Activated CD4-positive, alpha-beta T cell treated with anti-CD3 and anti-CD28 coated beads, Interleukin-2, amount 50 U/mL, for 24 hours (primary cell): ENCODE measurements around the gene KRTAP3-3.
"Not testable (repeated sequence)": the region's sequence is repeated elsewhere in the genome, so short reads cannot be mapped to it uniquely, and the experiment has no call there.

Experiments
- DNase-seq, 2 donors: peaks; one replicate each; pipeline ENCODE4 v3.0.0-alpha.2; 2020; ENCODE audit warnings: low read depth in 1 of 2, low spot score in 1 of 2

The KRTAP3-3 gene

GRCh38 chr17:41008811-41009210, 14.8 kb upstream of the KRTAP3-3 start, which contains the start of gene KRTAP3-1:
Gene KRTAP3-1 (minus strand): TSS chr17:41009128. CDS start chr17:41009074, 54 bp downstream.
- no peak for DNase-seq

DNA sequence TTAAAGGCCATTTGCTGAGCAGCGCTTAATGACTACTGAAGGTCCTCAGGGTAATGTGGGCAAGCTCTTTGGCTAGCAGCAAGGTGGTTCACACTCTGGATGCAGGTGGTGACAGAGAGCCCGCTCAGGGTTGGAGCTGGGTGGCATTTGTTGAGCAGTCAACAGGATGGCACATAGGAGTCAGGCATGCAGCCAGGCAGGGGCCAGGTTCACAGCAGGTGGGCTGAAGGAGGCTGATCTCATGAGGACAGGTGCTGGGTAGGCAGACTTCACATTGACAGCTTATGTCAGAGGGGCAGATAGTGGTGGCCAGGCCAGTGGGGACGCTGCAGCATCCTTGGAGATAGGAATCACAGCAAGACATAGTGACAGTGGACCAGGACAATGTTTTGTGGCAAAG, 10.4 kb upstream of the KRTAP3-3 start:
- no peak for DNase-seq

DNA sequence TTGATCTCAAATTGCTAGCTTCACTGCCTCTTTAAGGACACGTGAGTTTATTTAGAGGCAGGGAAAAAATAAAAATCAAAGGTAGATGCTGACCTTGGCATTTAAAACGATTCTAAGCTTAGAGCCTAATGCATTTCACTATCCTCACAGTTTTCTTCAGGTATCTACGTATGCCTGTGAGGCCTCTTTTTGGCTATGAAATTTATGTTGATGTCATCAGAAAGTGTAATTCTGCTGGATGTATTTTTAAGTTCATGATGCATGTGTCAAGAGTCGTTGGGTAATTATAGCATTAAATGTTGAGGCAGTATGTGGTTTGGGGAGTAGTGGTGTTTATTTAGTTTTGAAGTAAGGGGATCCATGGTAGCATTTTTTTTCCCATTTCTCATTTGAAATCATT, 10.0 kb upstream of the KRTAP3-3 start:
- no peak for DNase-seq

DNA sequence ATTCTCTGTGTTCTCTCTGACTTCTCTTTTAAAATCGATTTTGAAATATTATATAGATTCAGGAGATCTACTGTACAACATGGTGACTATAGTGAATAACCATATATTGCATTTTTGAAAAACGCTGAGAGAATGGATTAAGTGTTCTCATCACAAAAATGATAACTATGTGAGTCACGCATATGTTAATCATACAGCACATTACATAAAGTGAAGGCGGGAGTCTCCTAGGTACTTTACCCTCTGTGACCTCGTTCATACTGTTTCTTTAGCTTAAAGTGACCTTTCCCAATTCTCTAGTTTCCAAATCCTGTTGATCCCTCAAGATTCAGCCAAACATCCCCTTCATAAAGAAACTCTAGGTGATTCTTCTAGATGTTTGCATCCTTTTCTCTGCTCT, 8.8 kb upstream of the KRTAP3-3 start:
- DNase-seq: no peak

DNA sequence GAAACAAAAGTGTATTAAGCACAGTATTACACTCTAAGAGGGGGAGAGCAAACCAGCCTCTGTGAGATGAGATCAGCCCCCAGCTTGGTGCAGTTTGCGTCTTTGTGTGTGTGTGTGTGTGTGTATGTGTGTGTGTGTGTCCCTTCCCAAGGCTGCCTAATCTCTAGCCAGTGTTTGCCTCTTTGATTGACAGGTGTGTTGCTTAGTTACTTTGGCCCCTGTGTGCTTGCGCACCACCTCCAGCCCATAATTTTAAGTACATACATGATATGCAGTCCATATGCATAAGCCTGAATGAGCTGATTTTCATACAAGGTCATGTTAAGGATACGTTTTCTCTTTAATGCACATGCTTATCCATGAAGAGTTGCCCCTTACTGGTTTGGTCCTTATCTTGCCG, 7.8 kb upstream of the KRTAP3-3 start:
- DNase-seq: no peak

GRCh38 chr17:40999563-40999962, 5.6 kb upstream of the KRTAP3-3 start, which contains the start of gene KRTAP3-2:
Gene KRTAP3-2 (minus strand): TSS chr17:40999906. CDS start chr17:40999853, 53 bp downstream.
- DNase-seq: not testable (repeated sequence)

- DNase-seq: no peak
Measured at GRCh38 chr17:40997361-40997760, 3.4 kb upstream of the KRTAP3-3 start.

DNA sequence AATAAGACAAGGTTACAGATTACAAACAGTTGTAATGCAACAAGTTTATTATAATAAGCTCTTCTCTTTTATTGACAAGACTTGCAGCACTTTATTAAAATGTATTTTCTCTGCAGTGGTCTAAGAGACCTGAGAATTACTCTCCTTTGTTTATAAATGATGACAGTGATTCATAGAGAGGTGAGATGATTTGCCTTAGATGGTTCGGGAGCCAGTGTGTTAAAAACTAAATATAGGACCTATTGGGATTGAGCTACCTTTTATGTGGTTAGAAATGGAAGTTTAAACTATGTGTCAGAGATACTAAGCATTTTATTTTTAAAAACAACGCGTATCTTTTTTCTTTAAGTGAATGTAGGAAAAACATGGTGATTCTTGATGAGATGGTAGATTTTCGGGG, 2.9 kb upstream of the KRTAP3-3 start:
- DNase-seq: no peak

DNA sequence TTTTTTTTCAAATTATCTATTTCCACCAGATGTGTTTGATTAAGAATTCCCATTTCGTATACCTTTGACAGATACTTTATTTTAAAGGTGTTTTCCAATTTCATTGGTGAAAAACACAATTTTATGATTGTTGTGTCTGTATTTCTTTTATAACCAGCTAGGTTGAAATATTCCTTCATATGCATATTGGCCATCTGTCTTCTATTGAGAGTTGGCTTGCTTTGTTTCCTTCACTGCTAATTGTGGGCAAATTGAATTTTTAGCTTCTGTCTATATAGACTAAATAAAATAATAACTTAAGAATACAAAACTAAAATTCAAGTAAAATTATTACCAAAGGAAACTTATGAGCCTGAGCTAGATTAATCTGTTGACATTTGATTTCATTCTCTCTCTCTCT, 1.2 kb upstream of the KRTAP3-3 start:
- no peak for DNase-seq

GRCh38 chr17:40993084-40993483, 880 bp downstream of the KRTAP3-3 start:
- DNase-seq: no peak

DNA sequence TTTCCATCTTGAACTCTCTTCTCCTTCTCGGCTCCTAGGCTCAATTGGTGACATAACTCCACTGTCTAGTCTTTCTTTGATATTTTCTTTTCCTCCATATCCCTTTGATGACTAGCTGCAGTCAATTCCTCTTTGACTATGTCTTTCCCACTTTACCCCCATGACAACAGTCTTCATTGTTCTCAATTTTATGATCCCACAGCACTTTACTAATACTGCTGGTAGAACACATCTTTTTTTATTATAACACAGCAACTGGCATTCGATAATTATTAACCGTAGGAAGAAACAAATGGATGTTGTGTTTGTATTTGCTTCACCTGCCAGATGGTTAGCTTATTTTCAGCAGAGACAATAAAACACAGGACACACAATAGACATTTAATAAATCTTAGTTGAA, 1.3 kb downstream of the KRTAP3-3 start:
- no peak for DNase-seq

DNA sequence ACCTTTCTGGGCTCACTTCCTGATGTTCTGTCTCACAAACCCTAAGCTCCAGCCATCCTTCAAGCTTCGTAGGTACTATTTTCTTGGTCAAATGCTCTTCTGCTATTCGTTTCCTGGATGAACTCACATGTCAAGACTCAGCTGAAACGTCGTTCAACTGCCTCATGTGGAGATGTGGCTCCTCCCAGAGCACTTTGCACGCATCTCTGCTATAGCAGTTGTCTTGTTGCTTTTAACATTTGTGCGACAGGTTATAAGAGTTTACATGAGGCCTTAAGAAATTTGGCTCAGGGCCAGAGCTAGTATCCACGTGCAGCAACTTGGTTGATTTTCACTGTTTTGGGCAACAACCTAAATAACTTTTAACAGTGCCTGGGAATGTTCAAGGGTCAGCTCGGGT, 7.0 kb downstream of the KRTAP3-3 start:
- no peak for DNase-seq

- DNase-seq: no peak
Measured at GRCh38 chr17:40984226-40984625, 9.7 kb downstream of the KRTAP3-3 start, which contains the start of gene KRT40. Gene KRT40 (minus strand): TSS chr17:40984326. CDS start chr17:40984273, 53 bp downstream.

- no peak for DNase-seq
Measured at GRCh38 chr17:40981115-40981514, 12.8 kb downstream of the KRTAP3-3 start.

- DNase-seq: no peak
Measured at GRCh38 chr17:40980596-40980995, 13.4 kb downstream of the KRTAP3-3 start.

DNA sequence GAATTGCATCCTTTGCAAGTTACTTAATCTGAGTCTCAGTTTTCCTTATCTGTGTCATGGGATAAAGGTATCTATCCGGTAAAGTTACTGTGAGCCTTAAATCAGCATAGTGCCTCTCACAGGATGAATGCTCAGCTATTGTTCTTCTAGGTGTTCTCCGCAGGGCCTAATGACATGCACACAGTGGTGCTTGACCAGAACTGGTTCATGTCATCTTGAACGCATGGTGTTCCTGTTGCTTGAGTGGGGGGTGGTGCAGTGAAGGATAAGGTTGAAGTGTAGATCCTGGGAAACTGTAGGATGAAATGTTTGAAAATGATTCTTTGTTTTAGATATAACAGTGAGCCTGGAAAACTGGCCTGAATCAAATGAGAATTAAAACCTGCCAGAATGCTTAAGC, 13.8 kb downstream of the KRTAP3-3 start:
- DNase-seq: no peak

- DNase-seq: no peak
Measured at GRCh38 chr17:40978575-40979151, 15.3 kb downstream of the KRTAP3-3 start.

DNA sequence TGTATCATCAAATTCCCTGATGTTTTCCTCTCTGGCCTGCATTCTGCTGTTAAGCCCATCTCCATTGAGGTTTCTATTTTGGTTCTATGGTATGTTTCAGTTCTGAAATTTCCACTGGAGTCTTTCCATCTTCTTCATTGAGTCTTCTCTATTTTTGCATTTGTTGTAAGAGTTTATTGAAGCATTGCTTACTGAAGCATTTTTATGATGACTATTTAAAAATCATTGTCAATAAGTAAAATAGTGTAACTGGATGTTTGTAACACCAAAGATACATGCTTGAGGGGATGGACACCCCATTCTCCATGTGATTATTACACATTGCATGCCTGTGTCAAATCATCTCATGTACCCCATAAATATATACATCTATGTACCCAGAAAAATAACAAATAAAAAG, 18.4 kb downstream of the KRTAP3-3 start:
- DNase-seq: no peak

DNA sequence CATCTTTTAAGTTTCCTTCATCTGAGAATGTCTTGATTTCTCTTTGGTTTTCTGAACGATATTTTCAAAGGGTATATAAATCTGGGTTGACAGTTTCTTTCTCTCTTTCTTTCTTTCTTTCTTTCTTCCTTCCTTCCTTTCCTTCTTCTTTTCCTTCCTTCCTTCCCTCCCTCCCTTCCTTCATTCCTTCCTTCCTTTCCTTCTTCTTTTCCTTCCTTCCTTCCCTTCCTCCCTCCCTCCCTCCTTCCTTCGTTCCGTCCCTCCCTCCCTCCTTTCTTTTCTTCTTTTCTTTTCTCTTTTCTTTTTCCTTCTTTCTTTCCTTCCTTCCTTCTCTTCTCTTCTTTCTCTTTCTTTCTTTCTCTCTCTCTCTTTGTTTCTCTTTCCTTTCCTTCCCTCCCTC, 19.6 kb downstream of the KRTAP3-3 start:
- no peak for DNase-seq

- DNase-seq: no peak
Measured at GRCh38 chr17:40967582-40967981, 26.4 kb downstream of the KRTAP3-3 start.

DNA sequence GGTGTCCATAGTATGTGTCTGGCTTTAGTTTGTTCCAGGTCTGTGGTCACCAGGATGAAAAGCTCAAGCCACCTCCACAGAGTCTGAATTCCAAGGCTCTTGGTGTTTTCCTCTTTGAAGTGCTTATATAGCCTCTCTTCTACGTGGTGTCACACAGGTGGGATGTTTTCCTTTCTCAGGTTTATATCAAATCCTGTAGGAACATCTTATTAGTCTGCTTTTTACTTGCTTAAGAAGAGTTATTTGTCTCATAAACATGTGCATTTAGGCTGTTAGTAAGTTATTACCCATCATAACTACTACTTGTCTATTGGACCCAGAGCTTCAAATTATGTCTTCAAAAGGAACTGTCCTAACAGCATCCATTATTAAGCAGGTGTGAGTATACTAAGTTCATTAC, 27.1 kb downstream of the KRTAP3-3 start, which contains the start of gene KRT39:
Gene KRT39 (minus strand): TSS at position 101 of the 400 bp plus-strand sequence. CDS start 92 bp downstream, at position 9.
- no peak for DNase-seq

GRCh38 chr17:40963838-40964237, 30.1 kb downstream of the KRTAP3-3 start:
- no peak for DNase-seq

- DNase-seq: no peak
Measured at GRCh38 chr17:40962059-40962561, 31.9 kb downstream of the KRTAP3-3 start.
